HepG2 (cell line): Measurements from ENCODE around the gene SAA4. TPM values are rescaled to one million over a fixed set of nuclear protein-coding genes. Genes with fewer than 3 reads are reported as not detected.

Source experiments
- ATF7 ChIP-seq, 2 experiments: fragments of 450-650 bp in 1 of 2; sonication (generic) in 1 of 2; formaldehyde crosslinking in 1 of 2; IDR thresholded peaks; 2 replicates each; pipeline versions ENCODE4 v1.4.0 to v1.6.1; 2016 to 2020; ENCODE audit warnings: antibody characterized with exemption in 1 of 2, mild to moderate bottlenecking in 1 of 2, missing genetic modification reagents in 1 of 2
- BRCA1 ChIP-seq: sonication (generic); formaldehyde crosslinking; IDR thresholded peaks from 2 replicates; pipeline ENCODE4 v1.4.0; 2020; ENCODE audit warnings: missing genetic modification reagents
- FOXC1 ChIP-seq: sonication (generic); formaldehyde crosslinking; IDR thresholded peaks from 2 replicates; pipeline ENCODE4 v1.8.0; 2022; ENCODE audit warnings: mild to moderate bottlenecking, missing genetic modification reagents, borderline replicate concordance
- KAT2B ChIP-seq: fragments of 150-350 bp; IDR thresholded peaks from 2 replicates; pipeline ENCODE4 v1.6.1; 2014; ENCODE audit warnings: low read depth, low read length, borderline replicate concordance
- MED13 ChIP-seq: sonication (generic); formaldehyde crosslinking; IDR thresholded peaks from 2 replicates; pipeline ENCODE4 v1.5.0; 2020; ENCODE audit warnings: missing genetic modification reagents
- ONECUT2 ChIP-seq: sonication (generic); formaldehyde crosslinking; IDR thresholded peaks from 2 replicates; pipeline ENCODE4 v1.4.0; 2020; ENCODE audit warnings: missing genetic modification reagents
- PAX8 ChIP-seq: sonication (generic); formaldehyde crosslinking; IDR thresholded peaks from 2 replicates; pipeline ENCODE4 v1.8.0; 2022; ENCODE audit warnings: mild to moderate bottlenecking, missing genetic modification reagents, borderline replicate concordance
- PHB2 ChIP-seq: fragments of 450-650 bp; IDR thresholded peaks from 2 replicates; pipeline ENCODE4 v1.6.1; 2018; ENCODE audit not compliant: partially characterized antibody
- SIX1 ChIP-seq: sonication (generic); formaldehyde crosslinking; IDR thresholded peaks from 2 replicates; pipeline ENCODE4 v1.4.0; 2020; ENCODE audit warnings: missing genetic modification reagents, borderline replicate concordance
- SP4 ChIP-seq: sonication (generic); formaldehyde crosslinking; IDR thresholded peaks from 2 replicates; pipeline ENCODE4 v1.8.1; 2023; ENCODE audit warnings: mild to moderate bottlenecking, missing genetic modification reagents
- SPEN ChIP-seq: sonication (generic); formaldehyde crosslinking; IDR thresholded peaks from 2 replicates; pipeline ENCODE4 v1.5.1; 2020; ENCODE audit warnings: low read depth, mild to moderate bottlenecking, missing genetic modification reagents
- SRSF9 ChIP-seq: fragments of 200-400 bp; formaldehyde crosslinking; IDR thresholded peaks from 2 replicates; pipeline ENCODE4 v1.6.1; 2018; ENCODE audit warnings: borderline replicate concordance, mild to moderate bottlenecking, low read depth, low read length; ENCODE audit not compliant: insufficient read depth, poor library complexity, severe bottlenecking
- THYN1 ChIP-seq: sonication (generic); formaldehyde crosslinking; IDR thresholded peaks from 2 replicates; pipeline ENCODE4 v1.8.1; 2023; ENCODE audit warnings: low read depth, mild to moderate bottlenecking, moderate library complexity, missing genetic modification reagents, borderline replicate concordance
- YEATS2 ChIP-seq: sonication (generic); formaldehyde crosslinking; IDR thresholded peaks from 2 replicates; pipeline ENCODE4 v1.4.0; 2020; ENCODE audit warnings: missing genetic modification reagents, borderline replicate concordance
- ZNF160 ChIP-seq: sonication (generic); formaldehyde crosslinking; IDR thresholded peaks from 2 replicates; pipeline ENCODE4 v1.8.0; 2022; ENCODE audit warnings: mild to moderate bottlenecking, inconsistent platforms, missing genetic modification reagents
- ZNF354B ChIP-seq: sonication (generic); formaldehyde crosslinking; IDR thresholded peaks from 2 replicates; pipeline ENCODE4 v1.8.0; 2022; ENCODE audit warnings: mild to moderate bottlenecking, missing genetic modification reagents
- ZNF761 ChIP-seq: sonication (generic); formaldehyde crosslinking; conservative IDR thresholded peaks from 2 replicates; pipeline ENCODE4 v1.4.0; 2020; ENCODE audit warnings: mild to moderate bottlenecking, missing genetic modification reagents
- ZNF792 ChIP-seq: IDR thresholded peaks from 2 replicates; pipeline ENCODE4 v1.6.1; 2016
- ZSCAN30 ChIP-seq: sonication (generic); formaldehyde crosslinking; IDR thresholded peaks from 2 replicates; pipeline ENCODE4 v1.5.0; 2020; ENCODE audit warnings: mild to moderate bottlenecking, missing genetic modification reagents
- polyA plus RNA-seq, 8 experiments: library from polyadenylated mRNA; depleted of rRNA in 3 of 8; stranded (reverse) in 7 of 8; unstranded in 1 of 8; fragments of >200 nt; fragmentation: Illumina TruSeq in 4 of 8; extraction: Trizol in 4 of 8; gene quantifications; 2 replicates each; pipeline versions ENCODE4 v1.2.1 to v1.2.3, GENCODE V29; 2011 to 2016; ENCODE audit warnings: low read depth in 4 of 8, missing spikeins in 1 of 8, mixed read lengths in 1 of 8; ENCODE audit not compliant: insufficient read depth in 1 of 8
- total RNA-seq, 5 experiments: library from RNA; depleted of rRNA; stranded (reverse); fragments of >200 nt; fragmentation: Illumina TruSeq; extraction: Trizol; gene quantifications; 2 replicates each; pipeline ENCODE4 v1.2.3, GENCODE V29; 2016; ENCODE audit warnings: low read depth in 1 of 5
- TF ChIP-seq, protein P1 (sequence below): IDR thresholded peaks from 2 replicates; pipeline ENCODE4 v1.6.1; 2012; ENCODE audit warnings: inconsistent platforms
- TF ChIP-seq, protein P2 (sequence below): sonication (generic); formaldehyde crosslinking; conservative IDR thresholded peaks from 2 replicates; pipeline ENCODE4 v1.4.0; 2020; ENCODE audit warnings: mild to moderate bottlenecking, missing genetic modification reagents, moderate library complexity
- TF ChIP-seq, protein P3 (sequence below): sonication (generic); formaldehyde crosslinking; IDR thresholded peaks from 2 replicates; pipeline ENCODE4 v1.4.0; 2020; ENCODE audit warnings: missing genetic modification reagents, borderline replicate concordance
- TF ChIP-seq, protein P4 (sequence below): sonication (generic); formaldehyde crosslinking; IDR thresholded peaks from 2 replicates; pipeline ENCODE4 v1.4.0; 2020; ENCODE audit warnings: mild to moderate bottlenecking, missing genetic modification reagents

Gene SAA4
- total and polyA plus RNA-seq, 2 of the 13 experiments (the other 11 are each of a cell fraction or from before 2014, with no cell fraction given), result 53.4 to 253 TPM

GRCh38 chr11:18230859-18231258 is 5.7 kb downstream of the SAA4 start (continued):
- TF ChIP-seq ZNF761 (CRISPR knock-in tag) (no peak), BRCA1 (CRISPR knock-in tag) (no peak), KAT2B (no peak), PAX8 (CRISPR knock-in tag) (0 out of 2 replicates have a peak, but pooled peaks have one; percentile 40), PHB2 (no peak), SRSF9 (no peak), SPEN (CRISPR knock-in tag) (peak; percentile 40; the same call in 1 of the 2 replicates), THYN1 (CRISPR knock-in tag) (no peak), FOXC1 (CRISPR knock-in tag) (peak; percentile 48; the same call in 1 of the 2 replicates), ATF7 (IDR thresholded peaks at IDR 0.05) (no peak), ATF7 (CRISPR knock-in tag; IDR thresholded peaks at IDR 0.05) (no peak), SIX1 (no peak), YEATS2 (CRISPR knock-in tag) (no peak), ZNF354B (CRISPR knock-in tag) (no peak), ZSCAN30 (CRISPR knock-in tag) (no peak), ZNF160 (no peak), SP4 (CRISPR knock-in tag) (no peak), ONECUT2 (CRISPR knock-in tag) (no peak), MED13 (CRISPR knock-in tag) (no peak), ZNF792 (CRISPR knock-in tag) (no peak)
- TF ChIP-seq, protein P1, sequence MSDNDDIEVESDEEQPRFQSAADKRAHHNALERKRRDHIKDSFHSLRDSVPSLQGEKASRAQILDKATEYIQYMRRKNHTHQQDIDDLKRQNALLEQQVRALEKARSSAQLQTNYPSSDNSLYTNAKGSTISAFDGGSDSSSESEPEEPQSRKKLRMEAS, result no peak
- TF ChIP-seq, protein P2, sequence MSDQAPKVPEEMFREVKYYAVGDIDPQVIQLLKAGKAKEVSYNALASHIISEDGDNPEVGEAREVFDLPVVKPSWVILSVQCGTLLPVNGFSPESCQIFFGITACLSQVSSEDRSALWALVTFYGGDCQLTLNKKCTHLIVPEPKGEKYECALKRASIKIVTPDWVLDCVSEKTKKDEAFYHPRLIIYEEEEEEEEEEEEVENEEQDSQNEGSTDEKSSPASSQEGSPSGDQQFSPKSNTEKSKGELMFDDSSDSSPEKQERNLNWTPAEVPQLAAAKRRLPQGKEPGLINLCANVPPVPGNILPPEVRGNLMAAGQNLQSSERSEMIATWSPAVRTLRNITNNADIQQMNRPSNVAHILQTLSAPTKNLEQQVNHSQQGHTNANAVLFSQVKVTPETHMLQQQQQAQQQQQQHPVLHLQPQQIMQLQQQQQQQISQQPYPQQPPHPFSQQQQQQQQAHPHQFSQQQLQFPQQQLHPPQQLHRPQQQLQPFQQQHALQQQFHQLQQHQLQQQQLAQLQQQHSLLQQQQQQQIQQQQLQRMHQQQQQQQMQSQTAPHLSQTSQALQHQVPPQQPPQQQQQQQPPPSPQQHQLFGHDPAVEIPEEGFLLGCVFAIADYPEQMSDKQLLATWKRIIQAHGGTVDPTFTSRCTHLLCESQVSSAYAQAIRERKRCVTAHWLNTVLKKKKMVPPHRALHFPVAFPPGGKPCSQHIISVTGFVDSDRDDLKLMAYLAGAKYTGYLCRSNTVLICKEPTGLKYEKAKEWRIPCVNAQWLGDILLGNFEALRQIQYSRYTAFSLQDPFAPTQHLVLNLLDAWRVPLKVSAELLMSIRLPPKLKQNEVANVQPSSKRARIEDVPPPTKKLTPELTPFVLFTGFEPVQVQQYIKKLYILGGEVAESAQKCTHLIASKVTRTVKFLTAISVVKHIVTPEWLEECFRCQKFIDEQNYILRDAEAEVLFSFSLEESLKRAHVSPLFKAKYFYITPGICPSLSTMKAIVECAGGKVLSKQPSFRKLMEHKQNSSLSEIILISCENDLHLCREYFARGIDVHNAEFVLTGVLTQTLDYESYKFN (CRISPR knock-in tag), result peak; percentile 74
- TF ChIP-seq, protein P3, sequence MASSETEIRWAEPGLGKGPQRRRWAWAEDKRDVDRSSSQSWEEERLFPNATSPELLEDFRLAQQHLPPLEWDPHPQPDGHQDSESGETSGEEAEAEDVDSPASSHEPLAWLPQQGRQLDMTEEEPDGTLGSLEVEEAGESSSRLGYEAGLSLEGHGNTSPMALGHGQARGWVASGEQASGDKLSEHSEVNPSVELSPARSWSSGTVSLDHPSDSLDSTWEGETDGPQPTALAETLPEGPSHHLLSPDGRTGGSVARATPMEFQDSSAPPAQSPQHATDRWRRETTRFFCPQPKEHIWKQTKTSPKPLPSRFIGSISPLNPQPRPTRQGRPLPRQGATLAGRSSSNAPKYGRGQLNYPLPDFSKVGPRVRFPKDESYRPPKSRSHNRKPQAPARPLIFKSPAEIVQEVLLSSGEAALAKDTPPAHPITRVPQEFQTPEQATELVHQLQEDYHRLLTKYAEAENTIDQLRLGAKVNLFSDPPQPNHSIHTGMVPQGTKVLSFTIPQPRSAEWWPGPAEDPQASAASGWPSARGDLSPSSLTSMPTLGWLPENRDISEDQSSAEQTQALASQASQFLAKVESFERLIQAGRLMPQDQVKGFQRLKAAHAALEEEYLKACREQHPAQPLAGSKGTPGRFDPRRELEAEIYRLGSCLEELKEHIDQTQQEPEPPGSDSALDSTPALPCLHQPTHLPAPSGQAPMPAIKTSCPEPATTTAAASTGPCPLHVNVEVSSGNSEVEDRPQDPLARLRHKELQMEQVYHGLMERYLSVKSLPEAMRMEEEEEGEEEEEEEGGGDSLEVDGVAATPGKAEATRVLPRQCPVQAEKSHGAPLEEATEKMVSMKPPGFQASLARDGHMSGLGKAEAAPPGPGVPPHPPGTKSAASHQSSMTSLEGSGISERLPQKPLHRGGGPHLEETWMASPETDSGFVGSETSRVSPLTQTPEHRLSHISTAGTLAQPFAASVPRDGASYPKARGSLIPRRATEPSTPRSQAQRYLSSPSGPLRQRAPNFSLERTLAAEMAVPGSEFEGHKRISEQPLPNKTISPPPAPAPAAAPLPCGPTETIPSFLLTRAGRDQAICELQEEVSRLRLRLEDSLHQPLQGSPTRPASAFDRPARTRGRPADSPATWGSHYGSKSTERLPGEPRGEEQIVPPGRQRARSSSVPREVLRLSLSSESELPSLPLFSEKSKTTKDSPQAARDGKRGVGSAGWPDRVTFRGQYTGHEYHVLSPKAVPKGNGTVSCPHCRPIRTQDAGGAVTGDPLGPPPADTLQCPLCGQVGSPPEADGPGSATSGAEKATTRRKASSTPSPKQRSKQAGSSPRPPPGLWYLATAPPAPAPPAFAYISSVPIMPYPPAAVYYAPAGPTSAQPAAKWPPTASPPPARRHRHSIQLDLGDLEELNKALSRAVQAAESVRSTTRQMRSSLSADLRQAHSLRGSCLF (CRISPR knock-in tag), result no peak
- TF ChIP-seq, protein P4, sequence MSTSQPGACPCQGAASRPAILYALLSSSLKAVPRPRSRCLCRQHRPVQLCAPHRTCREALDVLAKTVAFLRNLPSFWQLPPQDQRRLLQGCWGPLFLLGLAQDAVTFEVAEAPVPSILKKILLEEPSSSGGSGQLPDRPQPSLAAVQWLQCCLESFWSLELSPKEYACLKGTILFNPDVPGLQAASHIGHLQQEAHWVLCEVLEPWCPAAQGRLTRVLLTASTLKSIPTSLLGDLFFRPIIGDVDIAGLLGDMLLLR, result no peak
